Subcutaneous abdominal adipose tissue (tissue), 5 donors: ENCODE data around the gene CHIT1.
"Not testable (repeated sequence)": the region's sequence is repeated elsewhere in the genome, so short reads cannot be mapped to it uniquely, and the experiment has no call there.

Experiments used
- H3K27ac ChIP-seq: one replicate; pipeline ENCODE4 v1.7.0; 2013; ENCODE audit warnings: low read depth, mild to moderate bottlenecking, inconsistent platforms, low read length, moderate library complexity
- H3K27me3 ChIP-seq, 5 donors: one replicate each; pipeline ENCODE4 v1.7.0; 2013; ENCODE audit warnings: low read length in 5 of 5, inconsistent platforms in 1 of 5; ENCODE audit not compliant: control insufficient read depth in 5 of 5, insufficient read depth in 4 of 5
- H3K36me3 ChIP-seq, 5 donors: one replicate each; pipeline ENCODE4 v1.7.0; 2013; ENCODE audit warnings: low read length in 5 of 5; ENCODE audit not compliant: control insufficient read depth in 5 of 5, insufficient read depth in 5 of 5
- H3K4me1 ChIP-seq, 5 donors: one replicate each; pipeline ENCODE4 v1.7.0; 2013; ENCODE audit warnings: low read length in 5 of 5, mild to moderate bottlenecking in 3 of 5, moderate library complexity in 1 of 5; ENCODE audit not compliant: control insufficient read depth in 5 of 5, insufficient read depth in 5 of 5
- H3K4me3 ChIP-seq, 5 donors: one replicate each; pipeline ENCODE4 v1.7.0; 2013; ENCODE audit warnings: low read length in 5 of 5, low read depth in 1 of 5
- H3K9ac ChIP-seq, 5 donors: one replicate each; pipeline ENCODE4 v1.7.0; 2013; ENCODE audit warnings: low read length in 5 of 5, mild to moderate bottlenecking in 4 of 5, moderate library complexity in 3 of 5
- H3K9me3 ChIP-seq, 5 donors: one replicate each; pipeline ENCODE4 v1.7.0; 2013; ENCODE audit warnings: low read length in 5 of 5; ENCODE audit not compliant: control insufficient read depth in 5 of 5
- donor health status: healthy.
- donor health status: healthy.
- donor health status: healthy.
- donor health status: healthy.
- donor health status: healthy.

The CHIT1 gene

DNA sequence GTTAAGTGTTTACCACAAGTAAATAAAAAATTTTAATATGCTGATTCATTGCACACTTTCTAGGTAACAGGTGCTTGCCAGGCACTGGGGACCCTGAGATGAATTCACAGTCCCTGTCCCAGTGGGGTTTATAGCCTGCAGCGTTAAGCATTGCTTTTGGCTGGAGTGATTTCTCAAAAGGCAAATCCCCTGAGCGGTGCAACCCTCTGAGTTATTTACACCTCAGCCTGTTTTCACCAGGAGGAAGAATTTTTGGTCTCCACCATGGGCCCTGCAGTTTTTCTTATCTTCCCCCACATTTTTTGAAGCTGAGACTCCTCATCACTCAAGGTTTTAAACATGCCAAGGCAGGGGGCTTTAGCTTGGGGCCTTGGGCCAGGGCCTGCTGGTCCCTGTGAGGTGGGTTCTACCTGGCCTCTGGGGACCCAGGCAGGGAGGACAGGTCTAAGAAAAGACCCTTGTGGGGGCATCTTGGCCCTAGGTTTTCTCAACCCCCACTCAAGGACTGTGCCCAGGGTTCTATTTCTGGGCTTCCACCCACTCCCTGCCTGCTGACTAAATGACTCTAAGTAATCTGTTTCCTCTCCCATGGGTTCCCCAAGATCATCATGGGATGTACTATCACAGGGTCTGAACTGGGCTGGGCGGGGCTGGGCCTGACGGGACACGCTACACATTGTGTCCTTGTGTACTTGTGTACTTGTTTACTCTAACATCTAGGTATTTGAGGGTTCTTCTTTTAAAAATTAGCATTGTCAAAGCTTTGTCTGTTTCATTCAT lies 10.2 kb upstream of the CHIT1 start:
- Histone ChIP-seq H3K36me3 (no peaks in the 10 kb centered on the region), H3K9me3 (peaks cover 0 to 15% (median 5%) of the 10 kb centered on the region in 5 donors), H3K27me3 (peaks cover 0 to 3% (median 2%) of the 10 kb centered on the region in 5 donors), H3K27ac (no peak overlapping the region), H3K4me3 (no peak overlapping the region), H3K9ac (no peak overlapping the region), H3K4me1 (no peaks in the 10 kb centered on the region)

DNA sequence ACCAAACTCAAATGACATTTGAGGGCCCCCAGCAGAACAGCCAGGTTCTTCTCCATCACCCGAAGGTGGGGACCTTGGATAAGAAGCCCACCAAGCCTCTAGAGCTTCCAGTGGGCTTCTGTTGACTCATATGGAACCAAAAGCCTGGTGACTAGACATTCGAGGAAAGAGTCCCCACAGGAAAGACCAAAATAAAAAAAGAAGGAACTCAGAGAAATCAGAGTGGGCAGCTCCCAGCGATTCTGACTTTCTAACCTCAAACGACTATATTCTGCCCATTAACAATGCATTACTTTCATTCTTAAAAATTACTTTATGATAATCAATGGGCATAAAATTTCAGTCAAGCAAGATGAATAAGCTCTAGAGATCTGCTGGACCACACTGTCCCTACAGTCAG lies 9.6 kb upstream of the CHIT1 start:
- Histone ChIP-seq H3K9ac (no peak overlapping the region), H3K4me1 (no peaks in the 10 kb centered on the region), H3K4me3 (no peak overlapping the region), H3K36me3 (no peaks in the 10 kb centered on the region), H3K27ac (no peak overlapping the region), H3K27me3 (peaks cover 0 to 3% (median 2%) of the 10 kb centered on the region in 5 donors), H3K9me3 (peaks cover 0 to 16% (median 5%) of the 10 kb centered on the region in 5 donors)

DNA sequence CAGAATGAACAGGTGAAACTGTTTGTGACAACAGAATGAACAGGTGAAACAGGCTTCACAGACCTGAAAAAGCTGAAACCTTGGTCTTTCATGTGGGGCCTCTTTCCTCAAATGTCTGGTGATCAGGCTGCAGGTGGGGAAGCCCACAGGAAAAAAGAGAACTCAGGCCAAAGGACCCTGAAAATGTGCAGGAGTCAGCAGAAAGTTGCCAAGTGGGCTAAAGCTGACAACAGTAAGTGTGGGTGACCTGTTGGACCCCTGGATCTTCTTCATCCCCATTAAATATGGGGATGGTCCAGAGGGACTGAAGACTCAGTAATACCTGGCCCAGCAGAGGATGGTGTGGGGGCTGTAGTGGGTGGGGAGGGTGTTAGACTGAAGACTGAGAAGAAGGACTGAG lies 9.1 kb upstream of the CHIT1 start:
- Histone ChIP-seq H3K4me3 (no peak overlapping the region), H3K27me3 (peaks cover 0 to 3% (median 2%) of the 10 kb centered on the region in 5 donors), H3K9ac (no peak overlapping the region), H3K36me3 (no peaks in the 10 kb centered on the region), H3K9me3 (peaks cover 0 to 18% (median 8%) of the 10 kb centered on the region in 5 donors), H3K4me1 (no peaks in the 10 kb centered on the region), H3K27ac (no peak overlapping the region)

DNA sequence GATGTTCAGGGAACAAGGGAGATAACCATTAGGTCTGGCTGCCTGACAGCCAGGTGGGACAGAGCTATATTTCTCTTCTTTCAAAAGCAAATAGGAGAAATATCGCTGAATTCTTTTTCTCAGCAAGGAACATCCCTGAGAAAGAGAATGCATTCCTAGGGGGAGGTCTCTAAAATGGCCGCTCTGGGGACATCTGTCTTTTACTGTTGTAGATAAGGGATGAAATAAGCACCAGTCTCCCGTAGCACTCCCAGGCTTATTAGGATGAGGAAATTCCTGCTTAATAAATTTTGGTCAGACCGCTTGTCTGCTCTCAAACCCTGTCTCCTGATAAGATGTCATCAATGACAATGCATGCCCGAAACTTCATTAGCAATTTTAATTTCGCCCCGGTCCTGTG lies 5.4 kb upstream of the CHIT1 start:
- H3K9me3 ChIP-seq, result peaks cover 0 to 18% (median 8%) of the 10 kb centered on the region in 5 donors
- H3K4me3 ChIP-seq, H3K27ac ChIP-seq, H3K9ac ChIP-seq, H3K27me3 ChIP-seq, H3K36me3 ChIP-seq, H3K4me1 ChIP-seq: not testable (repeated sequence)

DNA sequence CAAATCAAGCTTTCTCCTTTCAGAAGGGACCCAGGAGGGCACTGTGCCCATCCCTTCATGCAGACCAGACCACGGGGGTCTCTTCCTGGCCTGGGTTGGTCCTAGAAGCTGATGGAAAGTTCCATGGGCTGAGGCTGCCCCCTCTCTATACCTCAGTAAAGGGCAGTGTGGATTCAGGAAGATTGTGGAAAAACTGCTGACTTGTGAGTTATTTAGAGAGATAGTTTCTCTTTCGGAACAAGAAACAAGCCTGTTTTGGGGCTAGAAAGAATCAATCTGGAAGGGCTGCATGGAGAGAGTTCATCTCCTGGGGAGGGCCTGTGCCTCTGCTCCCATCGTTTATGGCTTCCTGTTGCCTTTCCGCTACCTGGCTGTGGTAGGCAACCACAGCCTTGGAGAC lies 803 bp downstream of the CHIT1 start:
- Histone ChIP-seq H3K9ac (no peak overlapping the region), H3K36me3 (no peaks in the 10 kb centered on the region), H3K4me1 (no peaks in the 10 kb centered on the region), H3K27ac (no peak overlapping the region), H3K9me3 (peaks cover 0 to 1% (median 0%) of the 10 kb centered on the region in 5 donors), H3K4me3 (no peak overlapping the region), H3K27me3 (peaks cover 2 to 19% (median 4%) of the 10 kb centered on the region in 5 donors)

DNA sequence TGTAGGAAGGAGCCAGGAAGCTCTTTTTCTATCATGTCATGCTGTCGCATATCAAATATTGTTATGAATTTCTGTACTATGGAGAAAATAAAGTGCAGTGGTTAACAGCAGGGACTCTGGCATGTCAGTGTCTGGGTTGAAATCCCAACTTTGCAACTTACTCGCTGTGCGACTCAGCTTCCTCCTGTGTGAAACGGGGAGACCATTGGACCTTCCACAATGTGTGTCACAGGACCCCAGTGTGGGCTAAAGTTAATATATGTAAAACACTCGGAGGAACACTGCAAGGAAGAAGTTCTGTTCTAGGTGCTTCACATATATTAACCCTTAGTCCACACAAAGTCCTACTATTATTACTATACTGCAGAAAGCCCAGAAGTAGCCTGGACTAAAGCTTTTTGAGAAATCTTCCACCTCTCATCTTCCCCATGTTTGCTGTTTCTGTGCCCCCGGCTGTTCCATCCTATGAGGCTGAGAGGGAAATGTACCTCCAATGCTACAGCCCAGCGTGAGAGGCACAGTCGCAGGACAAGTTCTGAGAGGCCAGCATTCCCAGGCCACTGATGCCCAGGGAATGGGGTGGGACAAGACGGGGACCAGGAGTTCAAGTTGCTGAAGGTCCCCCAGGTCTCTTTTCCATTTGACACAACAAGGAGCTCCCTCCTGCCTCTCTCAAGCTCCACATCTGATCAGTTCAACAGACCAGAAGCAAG lies 1.9 kb downstream of the CHIT1 start:
- Histone ChIP-seq H3K4me1 (no peaks in the 10 kb centered on the region), H3K27ac (no peak overlapping the region), H3K36me3 (no peaks in the 10 kb centered on the region), H3K4me3 (no peak overlapping the region), H3K27me3 (peaks cover 2 to 26% (median 9%) of the 10 kb centered on the region in 5 donors), H3K9me3 (no peaks in the 10 kb centered on the region), H3K9ac (no peak overlapping the region)

DNA sequence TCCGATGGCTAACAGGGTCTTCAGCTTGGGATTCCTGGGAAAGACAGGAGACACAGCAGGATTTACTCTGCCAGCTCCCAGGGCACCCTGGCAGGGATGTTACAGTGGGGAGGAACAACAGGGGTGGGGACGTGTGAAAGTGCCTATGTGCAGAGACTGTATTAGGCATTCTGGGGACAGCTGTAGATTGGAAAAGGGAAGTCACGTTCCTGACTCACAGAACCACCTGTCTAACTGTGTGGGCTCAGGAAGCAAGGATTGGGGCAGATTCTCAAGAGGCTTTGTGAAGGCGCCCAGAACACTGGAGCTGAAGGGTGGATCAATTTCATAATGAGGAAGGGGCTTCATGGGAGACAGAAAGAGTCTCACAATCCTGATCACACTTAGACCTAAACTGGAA lies 4.4 kb downstream of the CHIT1 start:
- peaks cover 0 to 18% (median 5%) of the 10 kb centered on the region in 5 donors for H3K27me3 ChIP-seq
- H3K27ac ChIP-seq, result no peak overlapping the region
- no peak overlapping the region for H3K4me3 ChIP-seq
- no peaks in the 10 kb centered on the region for H3K4me1 ChIP-seq
- H3K9me3 ChIP-seq, result no peaks in the 10 kb centered on the region
- H3K9ac ChIP-seq, result peak overlapping the region in 1 of 5 donors; percentile 26
- no peaks in the 10 kb centered on the region for H3K36me3 ChIP-seq

DNA sequence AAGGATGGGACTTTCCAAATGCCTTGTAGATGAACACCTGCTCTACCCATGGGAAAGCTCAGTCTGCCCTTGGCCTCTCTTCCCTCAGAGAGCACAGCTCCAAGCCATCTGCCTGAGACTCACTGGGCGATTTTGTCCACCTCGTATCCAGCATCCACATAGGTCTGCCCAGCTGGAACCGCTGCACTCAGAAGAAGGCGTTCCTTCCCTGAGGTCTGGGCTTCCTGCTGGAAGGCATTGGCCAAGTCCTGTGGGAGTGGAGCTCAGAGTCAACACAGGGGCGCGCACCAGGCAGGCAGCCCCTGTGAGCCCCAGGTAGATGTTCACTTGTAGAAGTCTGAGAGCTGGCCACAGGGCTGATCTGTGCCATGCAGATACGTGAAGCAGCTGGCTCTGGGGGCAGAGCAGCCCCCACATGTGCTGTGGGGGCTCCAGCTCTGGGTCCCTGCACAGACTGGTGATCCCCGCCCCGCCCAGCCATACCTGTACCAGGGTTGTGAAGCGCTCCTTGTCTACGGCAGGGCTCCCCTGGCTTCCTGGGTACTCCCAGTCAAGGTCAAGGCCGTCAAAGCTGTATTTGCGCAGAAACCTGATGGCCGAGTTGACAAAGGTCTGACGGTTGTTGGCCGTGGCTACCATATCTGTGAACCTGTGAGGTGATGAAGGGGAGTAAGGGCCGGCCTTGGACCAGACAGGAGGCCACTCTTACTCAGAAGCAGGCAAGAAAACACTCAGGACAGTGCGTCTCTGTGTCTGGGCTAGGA lies 6.3 kb downstream of the CHIT1 start:
- no peaks in the 10 kb centered on the region for H3K36me3 ChIP-seq
- no peaks in the 10 kb centered on the region for H3K4me1 ChIP-seq
- no peaks in the 10 kb centered on the region for H3K9me3 ChIP-seq
- no peak overlapping the region for H3K9ac ChIP-seq
- H3K27ac ChIP-seq, result no peak overlapping the region
- no peak overlapping the region for H3K4me3 ChIP-seq
- H3K27me3 ChIP-seq, result peaks cover 0 to 19% (median 7%) of the 10 kb centered on the region in 5 donors

DNA sequence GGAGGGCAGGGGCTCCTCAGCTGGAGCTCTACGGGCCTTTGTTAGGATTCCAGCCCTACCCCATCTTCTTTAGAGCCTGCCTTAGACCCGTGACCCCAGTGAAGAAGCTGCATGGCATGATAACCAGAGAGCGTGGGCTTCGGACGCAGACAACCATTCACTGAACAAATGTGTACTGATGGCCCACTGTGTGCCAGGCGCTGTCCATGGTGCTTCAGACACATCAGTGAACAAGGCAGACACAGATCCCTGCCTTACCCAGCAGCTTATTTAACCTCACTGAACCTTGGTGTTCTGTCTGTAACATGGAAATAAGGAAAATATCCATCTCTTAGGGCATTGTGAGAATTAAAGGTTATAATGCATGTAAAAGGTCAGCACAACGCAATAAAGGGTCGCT lies 9.5 kb downstream of the CHIT1 start:
- Histone ChIP-seq H3K4me3 (no peak overlapping the region), H3K27me3 (peaks cover 3 to 20% (median 9%) of the 10 kb centered on the region in 5 donors), H3K36me3 (no peaks in the 10 kb centered on the region), H3K27ac (no peak overlapping the region), H3K4me1 (peaks cover 0 to 2% (median 0%) of the 10 kb centered on the region in 5 donors), H3K9ac (no peak overlapping the region), H3K9me3 (no peaks in the 10 kb centered on the region)

DNA sequence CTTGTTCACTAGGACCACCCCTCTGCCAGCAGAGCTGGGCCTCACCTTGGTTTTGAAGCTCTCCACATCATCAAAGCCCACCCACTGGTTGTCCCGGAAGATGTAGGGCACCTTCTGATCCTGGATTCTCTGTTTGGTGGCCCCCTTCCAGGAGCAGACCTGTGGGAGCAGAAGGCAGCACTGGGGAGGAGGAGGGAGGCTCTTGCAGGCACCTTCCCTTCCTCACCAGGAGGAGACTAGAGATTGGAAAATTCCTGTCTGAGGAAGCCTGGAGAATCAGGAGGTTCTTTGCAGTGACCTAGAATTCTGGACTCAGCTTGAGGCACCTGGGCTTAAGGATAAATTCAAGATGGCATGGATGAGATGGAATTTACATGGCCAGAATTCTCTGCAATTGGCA lies 10.3 kb downstream of the CHIT1 start:
- Histone ChIP-seq H3K9me3 (no peaks in the 10 kb centered on the region), H3K36me3 (no peaks in the 10 kb centered on the region), H3K27ac (no peak overlapping the region), H3K27me3 (peaks cover 3 to 20% (median 7%) of the 10 kb centered on the region in 5 donors), H3K4me1 (peaks cover 0 to 2% (median 0%) of the 10 kb centered on the region in 5 donors), H3K4me3 (no peak overlapping the region), H3K9ac (no peak overlapping the region)
